NCI-H748 (cell line): Measurements from ENCODE around the gene GGT7.
"Not testable (repeated sequence)": the region's sequence is repeated elsewhere in the genome, so short reads cannot be mapped to it uniquely, and the experiment has no call there.

Experiments used
- DNase-seq: peaks from one replicate; lab custom pipeline; 2025; ENCODE audit not compliant: unreplicated experiment; lab: John Stamatoyannopoulos, UW

GGT7 gene, protein sequence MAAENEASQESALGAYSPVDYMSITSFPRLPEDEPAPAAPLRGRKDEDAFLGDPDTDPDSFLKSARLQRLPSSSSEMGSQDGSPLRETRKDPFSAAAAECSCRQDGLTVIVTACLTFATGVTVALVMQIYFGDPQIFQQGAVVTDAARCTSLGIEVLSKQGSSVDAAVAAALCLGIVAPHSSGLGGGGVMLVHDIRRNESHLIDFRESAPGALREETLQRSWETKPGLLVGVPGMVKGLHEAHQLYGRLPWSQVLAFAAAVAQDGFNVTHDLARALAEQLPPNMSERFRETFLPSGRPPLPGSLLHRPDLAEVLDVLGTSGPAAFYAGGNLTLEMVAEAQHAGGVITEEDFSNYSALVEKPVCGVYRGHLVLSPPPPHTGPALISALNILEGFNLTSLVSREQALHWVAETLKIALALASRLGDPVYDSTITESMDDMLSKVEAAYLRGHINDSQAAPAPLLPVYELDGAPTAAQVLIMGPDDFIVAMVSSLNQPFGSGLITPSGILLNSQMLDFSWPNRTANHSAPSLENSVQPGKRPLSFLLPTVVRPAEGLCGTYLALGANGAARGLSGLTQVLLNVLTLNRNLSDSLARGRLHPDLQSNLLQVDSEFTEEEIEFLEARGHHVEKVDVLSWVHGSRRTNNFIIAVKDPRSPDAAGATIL

DNA sequence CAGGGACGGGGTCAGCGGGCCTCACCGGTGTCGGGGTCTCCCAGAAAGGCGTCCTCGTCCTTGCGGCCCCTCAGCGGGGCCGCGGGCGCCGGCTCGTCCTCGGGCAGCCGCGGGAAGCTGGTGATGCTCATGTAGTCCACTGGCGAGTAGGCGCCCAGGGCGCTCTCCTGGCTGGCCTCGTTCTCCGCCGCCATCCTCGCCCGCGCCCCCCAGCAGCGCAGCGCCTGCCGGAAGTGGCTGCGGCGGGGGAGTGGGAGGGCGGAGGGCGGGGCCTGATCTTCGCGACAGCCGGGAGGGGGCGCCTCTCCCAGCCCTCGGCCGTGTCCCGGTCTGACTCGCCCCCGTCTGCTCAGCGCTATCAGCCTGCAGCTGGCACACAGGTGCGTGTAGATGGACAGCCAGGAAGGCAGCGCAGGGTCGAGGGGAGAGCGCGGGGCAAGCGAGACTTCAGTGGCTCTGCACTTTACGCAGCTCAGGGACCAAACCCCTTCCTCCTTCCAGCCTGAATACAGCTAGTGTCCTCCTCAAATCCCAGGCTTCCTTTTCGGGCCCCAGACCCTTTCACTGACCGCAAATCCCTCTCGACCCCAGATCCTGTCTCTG lies at the start of gene GGT7:
Gene GGT7, minus strand, starts transcription at position 235 of the 603 bp plus-strand sequence. Its CDS starts 41 bp downstream, at position 194.
- DNase-seq, result peak; percentile 89

GRCh38 chr20:34921436-34921835 lies 48.8 kb upstream of the GGT7 start:
- no peak for DNase-seq

DNA sequence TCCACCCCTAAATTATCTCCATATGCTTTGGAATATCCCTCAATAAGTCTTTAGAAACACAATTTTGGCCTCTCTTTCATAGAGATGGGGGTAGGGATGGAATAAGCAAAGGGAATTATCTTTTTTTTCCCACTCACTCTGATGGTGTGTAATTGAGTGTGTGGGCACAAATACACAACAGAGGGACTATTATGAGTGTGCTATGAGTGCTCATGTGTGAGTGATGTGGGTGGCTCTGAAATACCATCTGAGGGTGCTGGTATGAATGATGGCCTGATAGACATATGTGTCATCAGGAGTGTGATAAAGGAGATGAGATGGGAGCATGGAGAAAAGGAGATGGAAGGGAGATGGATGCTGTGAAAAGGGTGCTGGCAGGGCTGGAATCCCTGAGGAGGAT lies 47.4 kb upstream of the GGT7 start:
- no peak for DNase-seq

DNA sequence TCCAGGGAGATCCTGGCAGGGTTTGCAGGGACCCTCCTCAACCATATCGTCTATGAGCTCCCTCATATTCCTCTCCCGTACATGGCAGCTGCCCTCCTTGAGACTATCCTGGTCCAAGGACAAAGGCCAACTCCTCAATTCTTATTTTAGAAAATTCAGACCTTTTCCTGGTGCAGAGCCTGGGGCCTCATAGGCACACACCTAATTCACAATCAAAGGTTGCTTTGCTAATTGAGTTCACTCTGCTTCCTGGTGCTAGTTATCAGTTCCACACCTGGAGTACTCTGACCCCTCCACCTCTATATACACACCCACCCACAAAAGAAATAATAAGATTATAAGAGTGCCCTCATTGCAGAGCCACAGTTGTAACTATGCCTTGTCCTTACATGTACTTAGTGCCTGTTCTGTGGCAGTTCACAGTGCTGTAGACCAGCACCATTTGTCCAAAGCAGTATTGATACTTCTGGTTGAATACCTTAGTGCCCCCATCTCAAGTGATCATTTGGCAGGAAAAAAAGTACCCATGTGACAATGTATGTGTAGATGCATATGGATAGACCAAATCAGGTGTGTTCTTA lies 44.2 kb upstream of the GGT7 start:
- no peak for DNase-seq

DNA sequence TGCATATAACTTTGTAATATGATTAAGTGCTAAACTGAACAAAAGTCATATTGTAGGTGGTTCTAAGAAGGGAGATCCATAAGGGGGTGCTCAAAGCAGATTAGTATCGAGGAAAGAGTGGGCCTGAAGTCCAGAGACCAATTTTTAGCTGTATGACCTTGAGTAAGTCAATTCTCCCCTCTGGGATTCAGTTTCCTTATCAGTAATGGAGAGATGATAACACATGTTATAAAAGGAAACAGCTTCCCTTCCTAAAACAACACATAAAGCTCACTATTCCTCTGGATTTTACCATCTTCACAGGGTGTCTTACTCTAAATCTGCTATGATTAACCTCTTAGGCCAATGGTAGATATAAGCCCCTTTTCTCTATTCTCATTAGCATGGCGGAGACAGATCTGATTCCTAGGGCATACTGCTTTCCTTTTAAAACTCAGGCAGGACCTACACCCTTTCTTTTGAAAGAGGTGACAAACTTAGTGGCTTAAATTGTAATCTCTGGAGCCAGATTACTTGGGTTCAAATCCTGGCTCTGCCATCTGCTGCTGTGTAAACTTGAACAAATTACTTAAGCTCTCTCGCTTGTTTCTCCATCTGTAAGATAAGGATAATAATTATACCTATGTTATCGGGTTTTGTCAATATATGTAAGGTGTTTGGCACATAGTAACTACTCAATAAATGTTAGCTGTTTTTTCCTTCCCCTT lies 43.2 kb upstream of the GGT7 start:
- DNase-seq, result no peak

GRCh38 chr20:34915131-34915530 lies 42.5 kb upstream of the GGT7 start:
- no peak for DNase-seq

DNA sequence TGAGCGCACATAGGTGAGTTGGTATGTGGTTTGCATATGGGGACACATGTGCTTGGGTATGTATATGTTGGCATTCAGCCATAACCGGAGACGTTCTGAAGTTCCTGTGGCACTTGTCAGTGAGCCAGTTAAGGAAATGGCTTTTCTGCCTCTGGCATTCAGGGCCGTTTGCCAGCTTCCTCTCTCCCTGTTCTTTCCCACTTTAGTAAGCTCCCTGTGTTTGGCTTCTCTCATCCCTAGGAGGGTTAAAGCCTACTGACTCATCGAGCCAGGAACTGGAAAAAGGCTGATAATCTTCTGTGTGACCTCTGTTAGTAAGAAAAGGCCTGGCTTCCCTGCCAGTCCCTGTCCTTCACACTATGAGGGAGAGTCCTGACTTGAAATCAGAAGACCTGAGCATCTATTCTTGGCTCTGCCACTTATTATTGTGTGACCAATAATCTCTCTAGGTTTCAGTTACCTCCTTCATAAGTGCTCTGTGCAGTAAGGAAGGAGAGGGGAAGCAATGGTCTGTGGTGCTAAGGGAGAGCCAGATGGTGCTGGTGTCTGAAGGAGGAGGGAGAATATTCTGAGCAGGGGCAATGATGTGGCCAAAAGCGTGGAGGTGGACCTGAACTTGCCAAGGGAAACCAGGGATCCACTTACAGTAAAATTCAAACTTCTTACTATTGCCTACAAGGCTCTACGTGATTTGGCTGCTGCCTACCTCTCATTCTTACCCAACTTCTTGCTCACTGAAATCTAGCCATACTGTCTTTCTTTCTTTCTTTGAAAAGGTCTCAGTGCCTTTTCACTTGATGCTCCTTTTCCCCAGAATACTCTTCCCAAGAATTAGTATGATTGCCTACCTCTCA lies 35.2 kb upstream of the GGT7 start:
- peak; percentile 8 for DNase-seq

DNA sequence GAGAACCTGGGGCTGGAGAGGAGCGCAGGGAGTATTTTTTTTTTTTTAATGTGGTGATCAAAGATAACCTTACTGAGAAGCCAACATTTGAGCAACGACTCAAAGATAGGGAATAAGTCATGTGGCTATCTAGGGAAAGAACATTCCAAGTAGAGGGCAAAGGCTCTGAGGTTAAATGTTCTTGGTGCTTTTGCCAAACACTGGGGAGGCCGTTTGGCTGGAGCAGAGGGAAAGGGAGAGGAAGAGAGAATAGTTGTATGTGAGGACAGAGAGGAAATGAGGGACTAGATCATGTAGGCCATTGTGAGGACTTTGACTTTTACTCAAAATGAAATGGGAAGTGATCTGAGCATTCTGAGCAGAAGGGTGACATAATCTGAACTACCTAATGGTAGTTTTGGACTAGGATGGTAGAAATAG lies 31.6 kb upstream of the GGT7 start:
- DNase-seq, result no peak

GRCh38 chr20:34898731-34899130 lies 26.1 kb upstream of the GGT7 start:
- not testable (repeated sequence) for DNase-seq

DNA sequence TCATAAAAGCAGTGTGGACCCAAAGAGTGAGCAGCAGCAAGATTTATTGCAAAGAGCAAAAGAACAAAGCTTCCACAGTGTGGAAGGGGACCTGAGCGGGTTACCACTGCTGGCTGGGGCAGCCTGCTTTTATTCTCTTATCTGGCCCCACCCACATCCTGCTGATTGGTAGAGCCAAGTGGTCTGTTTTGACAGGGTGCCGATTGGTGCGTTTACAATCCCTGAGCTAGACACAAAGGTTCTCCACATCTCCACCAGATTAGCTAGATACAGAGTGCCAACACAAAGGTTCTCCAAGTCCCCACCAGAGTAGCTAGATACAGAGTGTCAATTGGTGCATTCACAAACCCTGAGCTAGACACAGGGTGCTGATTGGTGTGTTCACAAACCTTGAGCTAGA lies 25.5 kb upstream of the GGT7 start:
- not testable (repeated sequence) for DNase-seq

GRCh38 chr20:34896086-34896621 lies 23.5 kb upstream of the GGT7 start:
- DNase-seq, result no peak

GRCh38 chr20:34895465-34895864 lies 22.8 kb upstream of the GGT7 start:
- no peak for DNase-seq

DNA sequence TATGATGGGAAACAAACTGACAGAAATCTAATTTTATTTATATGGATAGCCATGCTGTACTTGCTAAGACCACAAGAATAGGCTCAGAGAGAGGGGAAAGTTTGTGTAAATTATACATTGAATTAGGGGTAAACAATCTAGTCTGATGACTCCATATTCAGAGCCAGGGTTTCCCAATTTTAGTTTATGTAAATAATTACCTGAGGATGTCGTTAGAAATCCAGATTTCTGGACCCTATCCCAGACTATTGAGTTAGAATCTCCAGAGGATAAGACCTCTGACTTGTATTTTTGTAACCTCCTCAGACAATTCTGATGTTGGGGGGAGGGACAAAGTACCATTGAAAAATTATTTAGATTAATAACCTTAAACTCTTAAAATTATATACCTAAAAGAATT lies 22.1 kb upstream of the GGT7 start:
- DNase-seq, result no peak

GRCh38 chr20:34892671-34893070 lies 20.0 kb upstream of the GGT7 start:
- no peak for DNase-seq

DNA sequence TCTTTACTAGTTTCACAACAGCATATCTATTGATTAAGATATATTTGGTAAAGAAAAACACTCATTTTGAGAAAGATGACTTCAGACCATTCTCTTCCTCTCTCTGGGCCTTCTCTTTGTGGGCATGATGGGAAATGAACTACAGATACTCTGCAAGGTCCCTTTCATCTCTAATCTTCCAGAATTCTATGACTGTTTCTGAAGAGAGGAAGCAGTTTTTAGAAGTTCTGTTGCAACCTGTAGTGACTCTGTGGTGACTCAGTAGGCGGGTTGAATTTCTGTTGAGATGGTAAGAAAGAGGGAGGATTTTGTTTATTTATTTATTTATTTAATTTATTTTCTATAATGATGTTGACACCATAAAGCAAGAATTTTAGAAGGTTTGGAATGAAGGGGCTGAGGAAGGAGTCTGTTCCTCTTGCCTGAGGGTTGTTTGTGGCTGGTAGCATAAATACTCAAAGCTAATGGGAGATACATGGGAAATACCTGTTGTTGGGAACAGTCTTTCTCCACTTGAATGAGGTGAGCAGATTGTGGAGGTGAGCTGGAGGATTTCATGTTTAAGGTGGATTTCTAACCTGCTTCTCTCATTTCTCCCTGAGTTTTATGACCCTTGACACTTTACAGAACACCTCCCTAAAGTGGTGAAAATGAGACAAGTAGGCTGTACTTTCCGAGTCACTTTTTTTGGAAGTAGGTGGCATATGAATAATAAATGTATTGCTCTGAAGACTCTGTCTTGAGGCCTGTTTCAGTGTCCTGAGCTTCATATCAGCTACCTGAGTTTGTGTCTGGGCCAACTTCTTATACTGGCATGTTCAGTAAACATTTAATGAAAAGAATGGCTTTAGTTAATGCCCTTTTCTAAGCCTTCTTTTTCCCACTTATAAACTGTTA lies 18.8 kb upstream of the GGT7 start:
- no peak for DNase-seq

DNA sequence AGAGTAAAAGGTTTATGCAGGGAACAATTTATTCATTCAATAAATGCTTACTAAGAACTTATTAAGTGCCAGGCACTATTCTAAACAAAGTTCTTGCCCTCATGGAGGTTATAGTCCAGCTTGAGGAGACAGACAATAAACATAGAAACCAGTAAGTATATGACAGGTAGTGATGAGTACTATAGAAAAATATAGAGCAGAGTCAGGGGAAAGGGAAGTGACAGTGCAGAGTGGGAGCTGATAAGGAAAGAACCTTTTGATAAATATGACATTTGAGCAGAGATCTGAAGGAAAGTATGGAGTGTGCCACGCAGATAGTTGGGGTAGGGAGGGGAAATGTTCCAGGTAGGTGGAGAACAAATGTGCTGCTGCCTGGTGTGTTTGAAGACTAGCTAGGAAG lies 15.8 kb upstream of the GGT7 start:
- DNase-seq, result no peak

DNA sequence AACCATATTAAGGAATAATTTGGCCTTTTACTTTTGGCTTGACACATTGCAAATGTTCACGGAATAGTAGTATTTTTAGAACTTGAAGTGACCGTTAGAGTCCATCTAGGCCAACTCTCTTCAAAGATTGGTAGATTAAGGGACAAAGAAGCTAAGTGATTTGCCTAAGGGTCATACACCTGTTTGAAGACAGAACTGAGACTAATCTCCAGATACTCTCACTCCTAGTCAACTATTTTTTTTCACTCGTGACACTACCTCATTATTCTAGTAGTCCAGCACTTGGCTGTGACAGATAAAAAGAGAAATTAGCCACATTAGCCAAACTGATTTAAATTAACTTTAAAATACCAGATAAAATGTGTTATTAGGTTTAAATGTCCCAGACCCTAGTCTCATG lies 14.4 kb upstream of the GGT7 start:
- DNase-seq, result no peak

- no peak for DNase-seq
Observed at GRCh38 chr20:34886122-34886521, 13.5 kb upstream of the GGT7 start.

- DNase-seq, result no peak
Observed at GRCh38 chr20:34884260-34884659, 11.6 kb upstream of the GGT7 start.
